ENCODE results near the gene RUNX1.

Gene RUNX1

GRCh38 chr21:35048706-35049617 is at the start of gene RUNX1:
RUNX1 (minus strand) TSS chr21:35049302.
- no peak for TF ChIP-seq LEF1 (IDR thresholded peaks at IDR 0.05; ENCODE audit: borderline replicate concordance)
- TF ChIP-seq PKNOX1 (IDR thresholded peaks at IDR 0.05), result no peak
- no peak for TF ChIP-seq SP1 (IDR thresholded peaks at IDR 0.05)
- TF ChIP-seq NFRKB (IDR thresholded peaks at IDR 0.05), result no peak
- TF ChIP-seq ARNT (IDR thresholded peaks at IDR 0.05), result no peak
- no peak for TF ChIP-seq ZNF384 (IDR thresholded peaks at IDR 0.05)
- TF ChIP-seq FOXK2 (IDR thresholded peaks at IDR 0.05), result no peak
- no peak for TF ChIP-seq L3MBTL2 (conservative IDR thresholded peaks at IDR 0.05)
- TF ChIP-seq FOXM1 (IDR thresholded peaks at IDR 0.05; ENCODE audit: borderline replicate concordance), result no peak
- no peak for TF ChIP-seq TARDBP (IDR thresholded peaks at IDR 0.05)
- ChIA-PET CTCF (interaction anchor here (0.6 kb wide), 1 partner anchor 767 kb away, joined by 4 read pairs; no protein-coding TSS in a partner anchor), POLR2A (no interaction called here)
- DNase-seq (ENCODE audit: extremely low spot score), result no peak

DNA sequence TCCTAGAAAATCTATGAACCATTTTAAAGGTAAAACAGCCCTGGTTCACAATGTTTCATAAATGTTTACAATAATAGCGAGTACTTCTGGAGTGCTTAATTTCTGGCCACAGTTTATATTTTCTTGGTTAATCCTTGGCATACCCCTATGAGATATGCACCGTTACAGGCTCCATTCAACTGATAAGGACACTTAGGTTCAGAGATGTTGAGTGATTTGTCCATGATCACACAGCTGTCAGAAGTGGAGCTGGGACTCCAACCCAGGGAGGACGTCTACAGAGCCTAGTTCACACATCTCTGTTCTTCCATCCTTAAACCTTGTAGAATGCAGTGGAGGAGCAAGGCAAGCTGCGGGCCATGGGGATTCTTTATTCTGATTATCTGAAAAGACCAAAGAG is 48.4 kb upstream of the RUNX1 start:
- DNase-seq (ENCODE audit: extremely low spot score), result no peak
- POLR2A ChIA-PET, result no interaction called here
- TF ChIP-seq FOXK2 (IDR thresholded peaks at IDR 0.05) (no peak), ELF4 (IDR thresholded peaks at IDR 0.05) (no peak), TARDBP (IDR thresholded peaks at IDR 0.05) (no peak), ZNF384 (IDR thresholded peaks at IDR 0.05) (no peak), L3MBTL2 (conservative IDR thresholded peaks at IDR 0.05) (no peak)
- CTCF ChIA-PET, result no interaction called here

DNA sequence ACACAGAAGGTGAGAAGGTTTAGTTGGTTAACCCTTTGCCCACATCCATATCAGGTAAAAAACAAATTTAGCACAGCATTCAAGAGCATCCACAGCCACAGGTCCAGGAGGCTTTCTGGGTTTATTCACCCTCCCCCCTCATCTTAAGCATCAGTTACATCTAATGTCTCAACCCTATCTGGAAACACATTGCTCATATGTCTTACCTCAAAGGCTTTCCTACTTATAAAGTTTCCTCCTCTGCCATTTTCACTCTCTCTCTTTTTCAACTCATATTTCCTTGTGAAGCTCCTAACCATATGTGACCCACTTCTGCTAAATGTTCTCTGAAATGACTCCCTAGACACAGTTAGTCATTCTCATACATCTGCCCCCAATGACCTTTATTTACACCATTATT is 47.9 kb upstream of the RUNX1 start:
- ChIA-PET POLR2A (no interaction called here), CTCF (no interaction called here)
- DNase-seq (ENCODE audit: extremely low spot score), result no peak
- no peak for TF ChIP-seq ARNT (IDR thresholded peaks at IDR 0.05)
- no peak for TF ChIP-seq L3MBTL2 (conservative IDR thresholded peaks at IDR 0.05)
- TF ChIP-seq LEF1 (IDR thresholded peaks at IDR 0.05; ENCODE audit: borderline replicate concordance), result no peak
- TF ChIP-seq TARDBP (IDR thresholded peaks at IDR 0.05), result no peak
- TF ChIP-seq FOXM1 (IDR thresholded peaks at IDR 0.05; ENCODE audit: borderline replicate concordance), result no peak

- ChIA-PET CTCF (no interaction called here), POLR2A (no interaction called here)
- no peak for TF ChIP-seq SUZ12 (IDR thresholded peaks at IDR 0.05)
- TF ChIP-seq NFRKB (IDR thresholded peaks at IDR 0.05), result no peak
- no peak for TF ChIP-seq BHLHE40 (IDR thresholded peaks at IDR 0.05; ENCODE audit: borderline replicate concordance)
- TF ChIP-seq L3MBTL2 (conservative IDR thresholded peaks at IDR 0.05), result no peak
- DNase-seq (ENCODE audit: extremely low spot score), result no peak
Measured at GRCh38 chr21:35095859-35096291, 46.8 kb upstream of the RUNX1 start.

DNA sequence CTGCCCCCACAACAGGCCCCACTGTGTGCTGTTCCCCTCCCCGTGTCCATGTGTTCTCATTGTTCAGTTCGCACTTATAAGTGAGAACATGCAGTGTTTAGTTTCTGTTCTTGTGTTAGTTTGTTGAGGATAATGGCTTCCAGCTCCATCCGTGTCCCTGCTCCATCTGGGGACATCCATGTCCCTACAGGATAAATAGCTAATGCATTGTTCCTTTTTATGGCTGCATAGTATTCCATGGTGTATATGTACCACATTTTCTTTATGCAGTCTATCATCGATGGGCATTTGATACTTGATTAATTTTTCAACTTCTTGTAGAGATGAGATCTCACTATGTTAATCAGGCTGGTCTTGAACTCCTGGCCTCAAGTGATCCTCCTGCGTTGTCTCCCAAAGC is 44.4 kb upstream of the RUNX1 start:
- ChIA-PET CTCF (no interaction called here), POLR2A (no interaction called here)
- TF ChIP-seq SP1 (IDR thresholded peaks at IDR 0.05) (no peak), TARDBP (IDR thresholded peaks at IDR 0.05) (no peak), FOXA1 (IDR thresholded peaks at IDR 0.05) (no peak), BHLHE40 (IDR thresholded peaks at IDR 0.05; ENCODE audit: borderline replicate concordance) (no peak), HDGF (IDR thresholded peaks at IDR 0.05; ENCODE audit: borderline replicate concordance) (no peak), PKNOX1 (IDR thresholded peaks at IDR 0.05) (no peak), NFRKB (IDR thresholded peaks at IDR 0.05) (no peak), FOXM1 (IDR thresholded peaks at IDR 0.05; ENCODE audit: borderline replicate concordance) (no peak), L3MBTL2 (conservative IDR thresholded peaks at IDR 0.05) (no peak), ARNT (IDR thresholded peaks at IDR 0.05) (no peak), FOXK2 (IDR thresholded peaks at IDR 0.05) (no peak), ELF4 (IDR thresholded peaks at IDR 0.05) (no peak), ZNF384 (IDR thresholded peaks at IDR 0.05) (no peak), LEF1 (IDR thresholded peaks at IDR 0.05; ENCODE audit: borderline replicate concordance) (no peak), SUZ12 (IDR thresholded peaks at IDR 0.05) (no peak), CTBP1 (IDR thresholded peaks at IDR 0.05; ENCODE audit: borderline replicate concordance) (no peak)
- DNase-seq (ENCODE audit: extremely low spot score), result no peak

GRCh38 chr21:35091496-35091895 is 42.4 kb upstream of the RUNX1 start:
- ChIA-PET POLR2A (no interaction called here), CTCF (no interaction called here)
- TF ChIP-seq PKNOX1 (IDR thresholded peaks at IDR 0.05) (no peak), ZNF384 (IDR thresholded peaks at IDR 0.05) (no peak), L3MBTL2 (conservative IDR thresholded peaks at IDR 0.05) (no peak), FOXM1 (IDR thresholded peaks at IDR 0.05; ENCODE audit: borderline replicate concordance) (no peak), TARDBP (IDR thresholded peaks at IDR 0.05) (no peak), LEF1 (IDR thresholded peaks at IDR 0.05; ENCODE audit: borderline replicate concordance) (no peak), NFRKB (IDR thresholded peaks at IDR 0.05) (no peak), FOXK2 (IDR thresholded peaks at IDR 0.05) (no peak), BHLHE40 (IDR thresholded peaks at IDR 0.05; ENCODE audit: borderline replicate concordance) (no peak), CTBP1 (IDR thresholded peaks at IDR 0.05; ENCODE audit: borderline replicate concordance) (no peak)
- DNase-seq (ENCODE audit: extremely low spot score), result no peak

All from HEK293T (cell line).